Measurements from ENCODE around the gene PPP2R3C. TPM values are rescaled to one million over a fixed set of nuclear protein-coding genes. Genes with fewer than 3 reads are reported as not detected.
A peak's percentile ranks its signal among the peaks of the same experiment; 100 is the strongest.
"Not testable (repeated sequence)": the region's sequence is repeated elsewhere in the genome, so short reads cannot be mapped to it uniquely, and the experiment has no call there.

The PPP2R3C gene
- total RNA-seq, 1 experiment from 2014 or later = 13.3 TPM

- no peaks in the 10 kb centered on the region for H3K27me3 ChIP-seq
- peak; percentile 95 for DNase-seq
- H3K36me3 ChIP-seq = peaks cover 10% of the 10 kb centered on the region; the same call in 1 of the 2 replicates
- H3K9me3 ChIP-seq = no peaks in the 10 kb centered on the region
- H3K4me3 ChIP-seq = peak within 1 kb of the TSS; percentile 73
Observed at GRCh38 chr14:35046048-35046750, 75.6 kb downstream of the PPP2R3C start, which contains the start of gene FAM177A1. Gene FAM177A1, plus strand, starts transcription at chr14:35046272. Its CDS starts 192 bp downstream, at chr14:35046464.

DNA sequence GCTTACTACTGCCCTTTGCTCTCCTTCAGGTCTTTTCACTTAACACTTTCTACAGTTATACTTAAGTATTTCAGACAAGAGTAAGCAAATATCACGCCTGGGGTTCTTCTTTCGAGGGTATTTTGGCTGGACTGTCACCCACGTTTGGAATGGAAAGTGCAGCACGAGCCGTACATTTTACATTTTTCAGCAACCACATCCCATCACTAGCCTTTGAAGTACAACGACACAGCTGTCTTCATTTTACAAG, 76.1 kb downstream of the PPP2R3C start:
- Histone ChIP-seq H3K27me3 (no peaks in the 10 kb centered on the region), H3K4me3 (peak overlapping the region; percentile 73), H3K9me3 (no peaks in the 10 kb centered on the region), H3K36me3 (peaks cover 10% of the 10 kb centered on the region; the same call in 1 of the 2 replicates)
- DNase-seq = no peak

DNA sequence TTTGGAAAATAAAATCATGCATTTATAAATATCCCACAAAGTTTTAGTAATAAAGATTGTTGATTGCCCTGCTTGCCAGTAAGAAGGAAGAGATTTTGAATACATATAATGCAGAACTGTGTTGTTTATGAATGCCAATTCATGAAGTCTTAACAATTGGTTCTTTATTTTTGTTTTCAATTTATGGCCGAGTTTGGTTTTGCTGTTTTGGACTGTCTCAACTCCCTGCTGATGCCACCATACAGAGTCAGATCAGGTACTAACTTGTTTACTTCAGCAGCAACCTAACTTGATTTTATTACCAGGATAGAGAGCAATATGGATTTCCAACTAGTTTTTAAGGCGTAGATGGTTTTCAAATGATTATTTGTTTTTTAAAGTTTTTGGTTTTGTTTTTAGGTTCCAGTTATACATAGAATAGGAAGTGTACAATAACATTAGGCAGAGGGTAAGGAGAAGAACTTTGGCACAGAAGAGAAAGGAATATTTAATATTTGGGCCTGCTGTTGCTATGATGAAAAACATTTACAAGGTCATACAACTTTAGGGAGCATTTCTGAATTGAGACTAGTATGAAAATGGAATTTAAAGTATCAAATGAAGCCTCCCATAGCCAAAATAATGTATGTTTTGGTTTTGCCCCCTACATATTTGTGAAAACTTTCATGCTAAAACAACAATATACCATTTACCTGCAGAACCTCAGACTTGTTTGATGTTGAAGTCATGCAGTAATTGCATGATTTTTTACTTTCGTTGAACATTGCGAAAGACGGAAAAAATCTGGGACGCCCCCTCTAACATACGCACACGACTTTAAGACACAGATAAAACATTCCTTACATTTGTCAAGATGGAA, 76.6 kb downstream of the PPP2R3C start:
- peaks cover 8% of the 10 kb centered on the region; the same call in 1 of the 2 replicates for H3K36me3 ChIP-seq
- H3K4me3 ChIP-seq = peak overlapping the region; percentile 73
- no peaks in the 10 kb centered on the region for H3K9me3 ChIP-seq
- DNase-seq = no peak
- no peaks in the 10 kb centered on the region for H3K27me3 ChIP-seq

GRCh38 chr14:35043046-35043445, 78.7 kb downstream of the PPP2R3C start:
- H3K4me3 ChIP-seq = no peak overlapping the region
- DNase-seq = no peak

GRCh38 chr14:35042632-35043031, 79.2 kb downstream of the PPP2R3C start:
- DNase-seq = no peak
- Histone ChIP-seq H3K9me3 (no peaks in the 10 kb centered on the region), H3K36me3 (no peaks in the 10 kb centered on the region), H3K4me3 (no peak overlapping the region), H3K27me3 (no peaks in the 10 kb centered on the region)

More at GRCh38 chr14:35043046-35043445, 78.7 kb downstream of the PPP2R3C start:
- no peaks in the 10 kb centered on the region for H3K27me3 ChIP-seq
- H3K9me3 ChIP-seq = no peaks in the 10 kb centered on the region
- H3K36me3 ChIP-seq = no peaks in the 10 kb centered on the region

DNA sequence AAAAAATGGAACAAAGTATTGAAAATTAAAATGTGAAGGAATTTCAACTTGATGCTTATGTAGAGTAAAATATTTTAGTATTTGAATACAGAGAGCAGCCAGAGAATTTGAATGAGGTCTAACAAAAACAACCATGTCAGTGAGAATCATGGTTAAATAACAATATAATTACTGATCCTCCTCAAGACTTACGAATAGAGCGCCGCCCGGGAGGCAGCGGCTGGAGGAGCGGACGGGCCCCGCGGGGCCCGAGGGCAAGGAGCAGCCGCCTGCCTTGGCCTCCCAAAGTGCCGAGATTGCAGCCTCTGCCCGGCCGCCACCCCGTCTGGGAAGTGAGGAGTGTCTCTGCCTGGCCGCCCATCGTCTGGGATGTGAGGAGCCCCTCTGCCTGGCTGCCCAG, 83.5 kb downstream of the PPP2R3C start:
- not testable (repeated sequence) for H3K36me3 ChIP-seq, H3K27me3 ChIP-seq, H3K9me3 ChIP-seq, DNase-seq, H3K4me3 ChIP-seq

Other genes starting within 250 kb of the PPP2R3C start
- gene BAZ1A, start 246.6 kb downstream of the PPP2R3C start, total RNA-seq (2014; rRNA removed; shearing (Covaris generic); ENCODE audit: low replicate concordance) = 20.4 and 21.8 TPM in 2 replicates
- 41.9 and 52.3 TPM in 2 replicates for gene SRP54, start 139.0 kb downstream of the PPP2R3C start, total RNA-seq (2014; rRNA removed; shearing (Covaris generic); ENCODE audit: low replicate concordance)
- gene FAM177A1, start 75.7 kb downstream of the PPP2R3C start, total RNA-seq (2014; rRNA removed; shearing (Covaris generic); ENCODE audit: low replicate concordance) = 15.7 and 38.3 TPM in 2 replicates
- gene PRORP, start 562 bp upstream of the PPP2R3C start, total RNA-seq (2014; rRNA removed; shearing (Covaris generic); ENCODE audit: low replicate concordance) = 17.8 and 21.2 TPM in 2 replicates
- gene PSMA6, start 170.4 kb upstream of the PPP2R3C start, total RNA-seq (2014; rRNA removed; shearing (Covaris generic); ENCODE audit: low replicate concordance) = 302 and 372 TPM in 2 replicates

Measured in MG63 (cell line).